ENCODE results near the gene GPR146. TPM values are rescaled to one million over a fixed set of nuclear protein-coding genes. Genes with fewer than 3 reads are reported as not detected.
A peak's percentile ranks its signal among the peaks of the same experiment; 100 is the strongest.

GPR146 gene
- total and polyA plus RNA-seq, 9 of the 15 experiments (the other 6 are each of a cell fraction or from before 2014, with no cell fraction given), result 0.22 to 3.6 (median 0.64) TPM; not detected in 2

DNA sequence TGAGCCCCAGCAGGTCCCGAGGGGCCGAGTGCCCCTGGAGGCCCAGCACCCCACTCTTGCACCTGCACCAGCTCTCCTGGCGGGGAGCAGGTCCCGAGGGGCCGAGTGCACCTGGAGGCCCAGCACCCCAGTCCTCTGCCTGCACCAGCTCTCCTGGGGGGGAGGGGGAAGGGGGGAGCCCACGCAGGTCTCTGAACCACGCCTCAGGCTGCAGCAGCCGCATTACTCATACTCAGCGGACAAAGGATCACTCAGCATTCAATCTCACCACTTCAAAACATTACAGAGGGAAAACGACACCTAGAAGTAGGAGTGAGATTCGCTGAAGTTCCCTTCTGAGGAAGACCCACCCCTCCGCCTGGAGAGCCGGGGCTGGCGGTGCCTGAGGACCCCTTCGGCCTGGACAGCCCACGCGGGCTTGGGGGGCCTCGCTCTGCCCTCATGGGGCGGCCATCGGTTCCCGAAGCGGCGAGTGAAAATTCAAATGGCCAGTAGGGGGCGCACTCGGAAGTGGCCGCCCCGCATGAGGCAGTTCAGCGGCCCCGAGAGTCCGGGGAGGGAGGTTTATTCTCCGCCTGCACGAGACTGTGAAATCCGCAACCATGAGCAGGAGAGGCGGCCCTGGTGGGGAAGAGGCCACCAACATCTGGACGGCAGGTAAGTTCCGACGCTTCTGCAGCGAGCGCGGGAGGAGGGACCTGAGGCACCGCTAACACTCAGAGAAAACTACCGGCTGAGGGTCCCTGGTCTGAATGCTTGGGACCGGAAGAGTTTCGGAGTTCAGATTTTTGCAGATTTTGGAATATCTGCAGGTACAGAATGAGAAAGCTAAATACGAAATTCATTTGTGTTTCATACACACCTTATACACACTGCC lies 42.5 kb downstream of the GPR146 start (continued):
- TF ChIP-seq ZBTB26 (CRISPR knock-in tag; IDR thresholded peaks at IDR 0.05) (no peak), ARNT (IDR thresholded peaks at IDR 0.05) (no peak)

DNA sequence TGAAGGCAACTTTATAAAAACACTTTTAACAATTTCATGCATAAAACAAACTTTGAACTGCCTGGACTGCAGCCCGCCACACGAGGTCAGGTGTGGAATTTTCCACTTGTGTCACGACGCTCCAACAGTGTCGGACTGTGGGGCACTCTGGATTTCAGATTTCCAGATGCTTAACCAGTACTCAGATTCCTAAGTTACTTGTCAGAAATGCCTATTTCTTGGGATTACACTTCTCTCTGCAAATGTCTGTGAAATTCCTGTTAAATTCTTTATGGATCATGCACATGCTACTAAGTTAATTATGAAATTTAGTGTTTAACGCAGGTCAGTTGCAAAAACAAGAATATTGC lies 43.1 kb downstream of the GPR146 start:
- in situ Hi-C loops (cut with MboI) (loop anchor here (5.0 kb wide), 1 partner anchor 90 kb away; no protein-coding TSS in a partner anchor), intact Hi-C loops (cut with micrococcal nuclease) (loop anchor here (2.0 kb wide), 2 partner anchors 81 to 89 kb away; no protein-coding TSS in a partner anchor)
- Histone ChIP-seq H4K20me1 (replicated peaks; ENCODE audit: control insufficient read depth, insufficient read depth, low read length) (peaks cover 11% of the 10 kb centered on the region; the same call in 1 of the 2 replicates), H3K4me2 (ENCODE audit: insufficient read depth, low read length) (peak overlapping the region; percentile 57; the same call in 1 of the 2 replicates), H3K36me3 (ENCODE audit: control insufficient read depth, insufficient read depth, low read length) (peaks cover 4% of the 10 kb centered on the region; the same call in 2 of the 3 replicates), H3K9me3 (replicated peaks; ENCODE audit: control insufficient read depth, insufficient read depth, low read depth, low read length) (no peaks in the 10 kb centered on the region), H3K9me1 (ENCODE audit: control insufficient read depth, insufficient read depth, low read length) (no peaks in the 10 kb centered on the region), H3K4me1 (replicated peaks in 1 of 2; ENCODE audit: control insufficient read depth in 2 of 2, insufficient read depth in 2 of 2, low read length in 2 of 2) (peaks cover 3 to 54% of the 10 kb centered on the region in 2 experiments; a peak in 3 of 5 replicates), H3K9ac (ENCODE audit: insufficient read depth in 1 of 2, low read depth in 2 of 2, low read length in 2 of 2) (no peak overlapping the region), H3K27me3 (ENCODE audit: control insufficient read depth in 2 of 2, insufficient read depth in 2 of 2, low read length in 2 of 2) (no peaks in the 10 kb centered on the region), H3K27ac (ENCODE audit: extremely low read depth, low read depth, low read length) (no peak overlapping the region), H2AFZ (ENCODE audit: low read depth, low read length) (peak overlapping the region; percentile 81), H3K4me3 (no peak overlapping the region), H3K79me2 (ENCODE audit: control insufficient read depth, insufficient read depth, low read length) (0 out of 3 replicates have a peak, but pooled peaks cover 2% of the 10 kb centered on the region)
- ATAC-seq (no peak; the same call in 2 of the 3 replicates), FAIRE-seq (no peak), DNase-seq (ENCODE audit: extremely low read depth in 1 of 4, low spot score in 3 of 4) (no peak)
- WGBS (ENCODE audit: insufficient coverage, low coverage, missing lambda C conversion rate), result 61% methylated on average over 6 of the region's 6 CpGs
- BruUV-seq (replicated peaks), result no TSS peak
- CTCF ChIA-PET (ENCODE audit: low intra/inter-chr PET ratio), result interaction anchor here (0.8 to 1.1 kb wide), 3 partner anchors 56 to 94 kb away, joined by 4 read pairs; no protein-coding TSS in a partner anchor
- TF ChIP-seq ZNF398 (CRISPR knock-in tag; IDR thresholded peaks at IDR 0.05), result no peak
- TF ChIP-seq, protein P1, sequence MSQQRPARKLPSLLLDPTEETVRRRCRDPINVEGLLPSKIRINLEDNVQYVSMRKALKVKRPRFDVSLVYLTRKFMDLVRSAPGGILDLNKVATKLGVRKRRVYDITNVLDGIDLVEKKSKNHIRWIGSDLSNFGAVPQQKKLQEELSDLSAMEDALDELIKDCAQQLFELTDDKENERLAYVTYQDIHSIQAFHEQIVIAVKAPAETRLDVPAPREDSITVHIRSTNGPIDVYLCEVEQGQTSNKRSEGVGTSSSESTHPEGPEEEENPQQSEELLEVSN (IDR thresholded peaks at IDR 0.05; ENCODE audit: borderline replicate concordance in 1 of 2, extremely low read depth in 1 of 2, insufficient read depth in 1 of 2, insufficient read length in 1 of 2, low read depth in 1 of 2, low read length in 1 of 2, poor library complexity in 1 of 2, severe bottlenecking in 1 of 2), result peak in 1 of 2 experiments; percentile 20
- POLR2A ChIA-PET, result no interaction called here
